Sigmoid colon (tissue), 4 donors: ENCODE results near the gene FUT9.

ENCODE experiments used
- CTCF ChIP-seq, 4 experiments: fragments of 450-650 bp in 3 of 4; fragments of 200-600 bp in 1 of 4; IDR thresholded peaks; one replicate each; pipeline ENCODE4 v1.5.1; 2016 to 2019; ENCODE audit warnings: antibody characterized with exemption in 4 of 4, mild to moderate bottlenecking in 3 of 4, moderate library complexity in 2 of 4
- EP300 ChIP-seq, 4 donors: sonication (generic); formaldehyde crosslinking; IDR thresholded peaks; one replicate each; pipeline ENCODE4 v1.6.1; 2017; ENCODE audit warnings: antibody characterized with exemption in 4 of 4
- POLR2A ChIP-seq, 2 donors: fragments of 450-650 bp; IDR thresholded peaks; one replicate each; pipeline ENCODE4 v1.6.1; 2016; ENCODE audit warnings: antibody characterized with exemption in 2 of 2, mild to moderate bottlenecking in 2 of 2, moderate library complexity in 2 of 2
- POLR2AphosphoS5 ChIP-seq, 4 donors: sonication (generic); formaldehyde crosslinking; IDR thresholded peaks; one replicate each; pipeline ENCODE4 v1.6.1; 2017; ENCODE audit warnings: antibody characterized with exemption in 4 of 4

- TF ChIP-seq CTCF (IDR thresholded peaks at IDR 0.05): no peak
- no peak for TF ChIP-seq EP300 (IDR thresholded peaks at IDR 0.05)
- TF ChIP-seq POLR2A (IDR thresholded peaks at IDR 0.05): no peak
- no peak for TF ChIP-seq POLR2AphosphoS5 (IDR thresholded peaks at IDR 0.05)
These were observed 48.2 kb upstream of the FUT9 start for GRCh38 chr6:95967594-95967993.
